HG02678 (cell line): ENCODE data around the gene TMEM150C.
"Not testable (repeated sequence)": the region's sequence is repeated elsewhere in the genome, so short reads cannot be mapped to it uniquely, and the experiment has no call there.

ENCODE experiments used
- ATAC-seq: cut with Tn5 transposase; IDR thresholded peaks from one replicate; pipeline ENCODE4 v1.9.1; 2021; ENCODE audit warnings: mild to moderate bottlenecking, moderate library complexity; ENCODE audit not compliant: unreplicated experiment

The TMEM150C gene

GRCh38 chr4:82569727-82570126, 7.9 kb upstream of the TMEM150C start:
- no peak for ATAC-seq

GRCh38 chr4:82569076-82569475, 7.3 kb upstream of the TMEM150C start:
- ATAC-seq: no peak

- ATAC-seq: no peak
These were observed 5.7 kb upstream of the TMEM150C start for GRCh38 chr4:82567444-82567843.

GRCh38 chr4:82562564-82562854, 721 bp upstream of the TMEM150C start:
- ATAC-seq: no peak

- ATAC-seq: no peak
These were observed 669 bp downstream of the TMEM150C start for GRCh38 chr4:82560853-82561785.

- no peak for ATAC-seq
These were observed 2.1 kb downstream of the TMEM150C start for GRCh38 chr4:82559735-82560120.

- not testable (repeated sequence) for ATAC-seq
These were observed 2.6 kb downstream of the TMEM150C start for GRCh38 chr4:82559090-82559734.

- no peak for ATAC-seq
These were observed 6.5 kb downstream of the TMEM150C start for GRCh38 chr4:82555276-82555675.

GRCh38 chr4:82553020-82553419, 8.8 kb downstream of the TMEM150C start:
- ATAC-seq: no peak

- ATAC-seq: no peak
These were observed 10.1 kb downstream of the TMEM150C start for GRCh38 chr4:82551734-82552133.

GRCh38 chr4:82547850-82548249, 13.9 kb downstream of the TMEM150C start:
- not testable (repeated sequence) for ATAC-seq

GRCh38 chr4:82543131-82543530, 18.7 kb downstream of the TMEM150C start:
- ATAC-seq: no peak

GRCh38 chr4:82542642-82543041, 19.1 kb downstream of the TMEM150C start:
- no peak for ATAC-seq

- no peak for ATAC-seq
These were observed 32.5 kb downstream of the TMEM150C start for GRCh38 chr4:82529322-82529721.

GRCh38 chr4:82528868-82529267, 32.9 kb downstream of the TMEM150C start:
- no peak for ATAC-seq

GRCh38 chr4:82528074-82528473, 33.7 kb downstream of the TMEM150C start:
- ATAC-seq: no peak

- ATAC-seq: no peak
These were observed 36.4 kb downstream of the TMEM150C start for GRCh38 chr4:82525307-82525911.

- no peak for ATAC-seq
These were observed 37.1 kb downstream of the TMEM150C start for GRCh38 chr4:82524570-82525152.

GRCh38 chr4:82523179-82523578, 38.6 kb downstream of the TMEM150C start:
- ATAC-seq: no peak

GRCh38 chr4:82522472-82522871, 39.3 kb downstream of the TMEM150C start:
- no peak for ATAC-seq

- ATAC-seq: no peak
These were observed 40.5 kb downstream of the TMEM150C start for GRCh38 chr4:82521283-82521682.

GRCh38 chr4:82519776-82520175, 42.0 kb downstream of the TMEM150C start:
- no peak for ATAC-seq
